Activated CD8-positive, alpha-beta memory T cell treated with anti-CD3 and anti-CD28 coated beads, Interleukin-2, amount 50 U/mL, for 24 hours (primary cell): ENCODE data around the gene RNASE7.

Source experiments
- DNase-seq: peaks from one replicate; pipeline ENCODE4 v3.0.0-alpha.2; 2020; ENCODE audit errors: extremely low read depth

The RNASE7 gene

GRCh38 chr14:21068521-21069387 is 26.6 kb downstream of the RNASE7 start:
- no peak for DNase-seq

DNA sequence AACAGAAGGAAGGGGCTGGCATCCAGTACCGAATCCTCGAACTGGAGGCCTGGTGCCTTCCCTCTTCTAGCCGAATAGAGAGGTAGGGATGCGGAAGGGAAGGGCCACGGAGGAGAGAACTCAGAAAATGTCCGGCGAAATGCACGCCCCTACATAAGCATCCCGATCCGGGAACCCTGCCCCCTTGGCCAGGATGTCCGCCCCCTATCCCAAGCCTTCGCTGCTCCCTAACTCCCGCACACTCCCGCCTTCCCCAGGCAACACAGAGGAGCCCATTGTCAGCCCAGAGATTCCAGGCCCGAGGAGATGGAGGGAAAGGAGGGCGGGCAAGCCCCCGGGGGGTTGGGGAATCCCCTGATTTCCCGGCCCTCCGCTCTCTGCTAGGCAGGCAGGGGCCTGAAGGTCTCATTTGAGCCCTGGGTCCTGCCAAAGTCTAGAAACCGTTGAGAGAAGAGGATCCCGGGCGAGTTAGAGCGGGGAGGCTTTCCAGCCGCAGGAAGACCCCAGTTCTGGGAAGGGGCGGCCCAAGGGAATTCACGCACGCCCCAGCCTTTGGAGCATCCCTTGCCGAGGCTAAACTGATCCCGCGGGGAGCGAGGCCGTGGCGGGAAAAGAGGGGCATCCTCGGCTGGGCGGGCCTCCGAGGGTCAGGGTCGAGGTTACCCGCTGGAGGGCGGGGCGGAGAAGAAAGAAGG is 27.4 kb downstream of the RNASE7 start:
- DNase-seq: no peak

DNA sequence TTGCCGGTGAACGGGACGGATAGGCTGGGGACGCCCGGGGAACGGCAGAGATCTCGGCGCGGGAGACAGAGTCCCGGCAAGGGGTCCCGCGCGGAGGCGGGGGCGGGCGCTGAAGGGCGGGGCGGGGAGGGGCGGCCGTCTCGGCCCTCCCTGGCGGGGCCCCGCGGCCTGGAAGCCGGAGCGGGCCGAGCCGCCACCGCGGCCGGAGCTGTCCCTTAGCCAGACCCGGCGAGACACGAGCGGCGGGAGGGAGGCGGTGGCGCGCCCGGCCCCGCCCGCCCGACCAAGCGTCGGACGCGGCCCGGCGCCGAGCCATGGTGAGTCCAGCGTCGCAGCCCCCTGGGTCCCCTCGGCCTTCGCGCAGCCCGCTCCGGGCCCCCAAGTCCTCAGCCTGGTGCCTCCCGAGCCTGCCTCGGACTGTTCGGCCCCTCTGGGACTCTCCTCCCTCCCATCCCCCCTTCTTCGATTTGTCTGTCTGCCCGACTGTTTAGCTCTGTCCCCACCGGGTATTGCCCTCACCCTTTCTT is 28.0 kb downstream of the RNASE7 start, which contains the start of gene ARHGEF40:
Gene ARHGEF40 (plus strand): TSS at position 222 of the 527 bp plus-strand sequence. CDS start 93 bp downstream, at position 315.
- no peak for DNase-seq

DNA sequence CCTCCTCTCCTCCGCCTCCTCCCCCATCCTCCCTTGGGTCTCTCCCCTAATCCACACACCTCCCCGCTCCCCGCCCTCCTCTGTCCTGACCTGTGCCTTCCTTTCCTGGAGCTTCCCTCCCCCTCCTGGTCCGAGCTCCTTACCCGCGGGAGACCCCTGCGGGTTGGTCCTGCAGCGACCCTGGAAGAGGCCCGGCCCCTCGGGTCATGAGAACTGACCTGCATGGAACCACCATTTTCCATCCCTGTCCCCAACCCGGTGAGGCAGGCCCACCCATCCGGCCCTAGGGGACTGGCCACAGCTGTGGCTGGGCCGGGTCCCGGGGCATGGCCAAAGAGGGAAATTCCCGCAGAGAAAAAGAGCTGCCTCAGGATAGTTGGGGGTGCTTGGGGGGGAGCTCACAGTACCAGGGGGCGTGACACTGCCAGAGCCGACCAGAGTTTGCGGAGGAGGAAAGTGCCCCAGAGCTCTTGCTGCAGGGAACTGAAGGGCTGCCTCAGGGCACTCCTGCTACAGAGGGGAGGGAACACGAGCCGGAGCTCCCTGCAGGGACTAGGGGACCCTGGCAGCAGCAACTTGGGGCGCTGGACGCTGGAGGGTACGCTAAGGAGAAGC is 28.6 kb downstream of the RNASE7 start:
- DNase-seq: no peak

GRCh38 chr14:21071225-21072030 is 29.3 kb downstream of the RNASE7 start:
- no peak for DNase-seq

DNA sequence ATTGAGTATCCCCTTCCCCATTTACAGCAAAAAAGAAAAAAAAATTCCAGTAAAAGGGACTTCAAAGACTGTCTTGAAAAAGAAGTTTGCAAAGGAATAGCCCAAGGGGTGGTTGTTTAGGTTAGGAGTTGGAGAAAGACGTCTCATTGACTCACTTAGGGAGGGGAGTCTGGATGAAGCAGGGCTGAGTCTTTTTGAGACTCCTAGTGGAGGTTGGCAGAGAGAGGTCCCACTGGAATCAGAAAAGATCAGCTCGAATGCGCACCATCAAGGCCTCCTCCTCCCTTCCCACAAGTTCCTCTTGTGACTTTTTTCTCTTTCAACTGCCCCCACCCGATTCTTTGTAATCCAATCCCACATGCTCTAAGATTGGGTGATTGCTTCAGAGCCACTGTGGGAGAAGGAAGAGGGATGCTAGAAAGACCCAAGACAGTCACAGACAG is 29.9 kb downstream of the RNASE7 start:
- DNase-seq: no peak

DNA sequence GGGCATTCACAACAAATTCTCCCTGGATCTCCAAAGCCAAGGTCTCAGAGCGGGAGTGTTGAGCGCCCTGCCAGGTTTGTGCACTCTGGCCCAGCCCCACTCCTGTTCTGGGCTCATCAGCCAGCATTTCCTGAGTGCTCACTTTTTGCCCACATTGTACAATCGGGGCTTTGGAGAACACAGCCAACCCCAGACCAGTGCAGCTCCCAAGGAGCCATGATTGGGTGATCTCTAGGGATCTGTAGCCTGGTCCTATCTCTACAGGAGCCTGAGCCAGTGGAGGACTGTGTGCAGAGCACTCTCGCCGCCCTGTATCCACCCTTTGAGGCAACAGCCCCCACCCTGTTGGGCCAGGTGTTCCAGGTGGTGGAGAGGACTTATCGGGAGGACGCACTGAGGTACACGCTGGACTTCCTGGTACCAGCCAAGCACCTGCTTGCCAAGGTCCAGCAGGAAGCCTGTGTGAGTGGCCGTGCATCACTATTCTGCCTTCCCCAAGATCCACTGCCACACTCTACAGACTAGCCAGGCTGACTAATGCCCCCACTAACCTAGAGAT is 30.7 kb downstream of the RNASE7 start:
- DNase-seq: no peak

- DNase-seq: no peak
Measured at GRCh38 chr14:21073921-21074320, 31.8 kb downstream of the RNASE7 start.

DNA sequence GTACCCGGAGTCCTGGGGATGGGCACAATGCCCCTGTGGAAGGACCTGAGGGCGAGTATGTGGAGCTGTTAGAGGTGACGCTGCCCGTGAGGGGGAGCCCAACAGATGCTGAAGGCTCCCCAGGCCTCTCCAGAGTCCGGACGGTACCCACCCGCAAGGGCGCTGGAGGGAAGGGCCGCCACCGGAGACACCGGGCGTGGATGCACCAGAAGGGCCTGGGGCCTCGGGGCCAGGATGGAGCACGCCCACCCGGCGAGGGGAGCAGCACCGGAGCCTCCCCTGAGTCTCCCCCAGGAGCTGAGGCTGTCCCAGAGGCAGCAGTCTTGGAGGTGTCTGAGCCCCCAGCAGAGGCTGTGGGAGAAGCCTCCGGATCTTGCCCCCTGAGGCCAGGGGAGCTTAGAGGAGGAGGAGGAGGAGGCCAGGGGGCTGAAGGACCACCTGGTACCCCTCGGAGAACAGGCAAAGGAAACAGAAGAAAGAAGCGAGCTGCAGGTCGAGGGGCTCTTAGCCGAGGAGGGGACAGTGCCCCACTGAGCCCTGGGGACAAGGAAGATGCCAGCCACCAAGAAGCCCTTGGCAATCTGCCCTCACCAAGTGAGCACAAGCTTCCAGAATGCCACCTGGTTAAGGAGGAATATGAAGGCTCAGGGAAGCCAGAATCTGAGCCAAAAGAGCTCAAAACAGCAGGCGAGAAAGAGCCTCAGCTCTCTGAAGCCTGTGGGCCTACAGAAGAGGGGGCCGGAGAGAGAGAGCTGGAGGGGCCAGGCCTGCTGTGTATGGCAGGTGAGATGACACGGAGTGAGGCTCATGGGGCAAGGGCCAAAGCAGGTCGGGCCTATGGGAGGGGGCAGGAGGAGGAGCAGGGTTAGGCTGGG is 32.5 kb downstream of the RNASE7 start:
- DNase-seq: no peak

DNA sequence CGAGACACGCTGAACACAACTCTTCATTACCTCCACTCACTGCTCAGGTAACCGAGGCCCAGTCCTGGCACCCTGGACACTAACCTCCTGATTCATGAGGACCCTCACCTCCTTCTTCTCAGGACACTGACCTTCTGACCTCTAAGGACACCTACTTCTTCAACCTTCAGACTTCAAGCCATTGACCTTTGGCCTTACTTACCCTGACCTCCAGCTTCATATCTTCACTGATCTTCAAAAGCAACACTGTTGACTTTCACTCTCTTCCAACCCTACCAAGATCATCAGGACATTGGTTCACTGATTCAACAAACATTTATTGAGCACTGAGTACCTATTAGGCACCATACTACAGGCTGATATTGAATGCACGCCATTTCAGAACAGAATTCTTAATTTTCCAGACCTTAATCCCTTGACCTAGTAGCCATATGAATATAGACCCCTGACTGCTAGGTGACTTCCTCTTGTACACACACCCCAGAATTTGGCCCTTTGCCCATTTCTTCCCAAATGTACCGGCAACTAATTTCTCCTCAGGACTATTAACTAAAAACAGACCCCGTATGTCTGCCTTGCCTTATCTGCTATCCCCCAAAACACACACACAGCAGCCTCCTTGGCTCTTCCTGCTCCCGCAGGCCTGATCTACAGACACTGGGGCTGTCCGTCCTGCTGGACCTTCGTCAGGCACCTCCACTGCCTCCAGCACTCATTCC is 33.7 kb downstream of the RNASE7 start:
- DNase-seq: no peak

GRCh38 chr14:21077672-21078071 is 35.5 kb downstream of the RNASE7 start:
- no peak for DNase-seq

DNA sequence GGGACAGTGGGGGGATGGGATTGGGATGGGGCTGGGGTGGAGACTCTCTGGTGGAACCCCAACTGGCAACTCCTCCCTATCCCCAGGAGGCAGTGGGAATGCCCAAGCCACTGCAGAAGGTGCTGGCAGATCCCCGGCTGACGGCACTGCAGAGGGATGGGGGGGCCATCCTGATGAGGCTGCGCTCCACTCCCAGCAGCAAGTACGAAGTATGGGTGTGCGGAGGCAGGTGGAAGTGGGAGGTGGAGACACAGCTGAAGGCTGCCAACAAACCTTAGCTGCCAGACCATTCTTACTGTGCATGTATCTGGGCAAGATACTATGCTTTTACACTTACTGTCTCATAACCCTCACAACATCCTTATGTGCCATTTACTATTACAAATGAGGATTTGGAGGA is 36.1 kb downstream of the RNASE7 start:
- no peak for DNase-seq

GRCh38 chr14:21078726-21079125 is 36.6 kb downstream of the RNASE7 start:
- DNase-seq: no peak

- DNase-seq: no peak
Measured at GRCh38 chr14:21081521-21082142, 39.5 kb downstream of the RNASE7 start.

DNA sequence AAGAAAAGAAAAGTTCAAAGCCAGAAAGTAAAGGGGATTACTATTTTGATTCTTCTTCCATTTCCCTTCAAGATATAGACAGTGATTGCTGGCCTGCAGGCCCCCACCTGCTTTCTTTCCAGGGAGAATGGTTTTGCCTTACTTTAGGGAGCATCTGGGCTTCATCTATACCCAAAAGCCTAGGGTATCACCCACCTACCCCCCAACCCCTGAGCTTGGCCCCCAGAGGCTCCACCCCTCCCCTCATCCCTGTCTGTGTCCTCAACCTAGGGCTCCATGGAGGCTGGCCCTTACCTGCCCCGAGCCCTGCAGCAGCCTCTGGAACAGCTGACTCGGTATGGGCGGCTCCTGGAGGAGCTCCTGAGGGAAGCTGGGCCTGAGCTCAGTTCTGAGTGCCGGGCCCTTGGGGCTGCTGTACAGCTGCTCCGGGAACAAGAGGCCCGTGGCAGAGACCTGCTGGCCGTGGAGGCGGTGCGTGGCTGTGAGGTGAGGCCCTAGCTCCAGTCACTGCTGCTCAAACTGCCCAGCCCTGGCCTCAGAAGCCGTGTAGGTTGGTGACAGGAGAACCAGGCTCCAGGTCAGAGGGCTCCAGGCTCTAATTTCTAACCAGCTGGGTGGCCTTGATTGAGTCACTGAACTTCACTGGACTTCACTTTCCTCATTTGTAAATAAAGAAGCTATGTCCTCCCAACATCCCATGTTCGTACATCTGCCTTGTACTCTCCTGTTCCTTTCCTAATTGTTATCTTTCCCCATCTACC is 41.6 kb downstream of the RNASE7 start:
- DNase-seq: no peak

GRCh38 chr14:21084396-21084795 is 42.2 kb downstream of the RNASE7 start:
- DNase-seq: no peak

DNA sequence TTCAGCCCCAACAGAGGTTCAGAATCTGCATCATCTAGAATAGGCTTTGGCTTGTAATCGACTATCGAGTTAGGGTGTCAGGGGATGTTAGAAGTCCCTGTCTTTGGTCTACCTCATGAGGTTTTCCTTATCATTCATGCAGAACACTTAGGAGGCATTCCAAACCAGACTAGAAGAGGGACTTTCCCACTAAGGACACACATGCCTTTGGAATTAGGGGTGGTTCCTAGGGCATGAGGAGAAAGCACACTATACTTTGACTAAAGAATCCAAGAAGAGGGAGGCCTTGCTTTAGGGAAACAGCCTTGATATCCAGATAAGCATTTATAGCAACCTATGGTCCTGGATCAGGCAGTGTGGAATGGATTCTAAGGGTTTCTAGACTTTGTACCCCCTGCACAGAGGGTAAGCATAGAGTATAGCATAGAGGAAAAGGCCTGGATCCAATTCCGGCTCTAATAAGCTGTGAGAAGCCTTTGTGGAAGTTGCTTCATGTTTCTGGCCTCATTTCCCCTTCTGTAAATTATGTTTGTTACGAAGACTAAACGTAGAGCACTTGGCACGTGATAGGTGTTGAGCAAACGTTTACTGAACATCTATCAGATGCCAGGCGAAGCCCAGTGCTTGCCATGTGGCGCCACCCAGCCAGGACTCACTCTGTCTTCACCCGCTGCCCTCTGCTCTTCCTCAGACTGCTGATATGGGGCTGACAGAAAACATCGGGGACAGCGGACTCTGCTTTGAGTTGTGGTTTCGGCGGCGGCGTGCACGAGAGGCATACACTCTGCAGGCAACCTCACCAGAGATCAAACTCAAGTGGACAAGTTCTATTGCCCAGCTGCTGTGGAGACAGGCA is 43.1 kb downstream of the RNASE7 start:
- DNase-seq: no peak
